ENCODE data around the gene B4GALNT2. TPM values are rescaled to one million over a fixed set of nuclear protein-coding genes. Genes with fewer than 3 reads are reported as not detected.

The B4GALNT2 gene
- polyA plus RNA-seq, 1 donor from 2014 or later: not detected

DNA sequence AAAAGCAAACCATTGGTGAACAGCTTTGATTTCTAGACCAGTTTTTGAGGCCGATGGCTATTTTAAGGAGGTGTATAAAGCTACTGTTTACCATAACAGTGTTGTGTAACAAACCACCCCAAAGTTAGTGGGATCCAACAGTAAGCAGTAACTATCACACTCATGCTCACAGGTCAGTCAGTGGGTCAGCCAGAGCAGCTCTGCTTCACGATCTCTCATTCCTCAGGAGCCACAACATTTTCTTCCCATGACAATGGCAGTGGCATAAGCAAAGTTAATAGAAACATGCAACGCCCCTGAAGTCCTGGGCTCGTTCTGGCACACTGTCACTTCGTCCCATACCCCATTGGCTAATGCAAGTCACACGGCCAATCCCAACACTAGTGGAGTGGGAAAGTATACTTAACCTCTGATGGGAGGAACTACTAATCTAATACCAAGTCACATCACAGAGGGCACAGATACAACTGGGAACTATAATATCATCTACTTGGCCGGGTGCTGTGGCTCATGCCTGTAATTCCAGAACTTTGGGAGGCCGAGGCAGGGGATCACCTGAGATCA, 28.0 kb upstream of the B4GALNT2 start:
- TF ChIP-seq, protein P1, sequence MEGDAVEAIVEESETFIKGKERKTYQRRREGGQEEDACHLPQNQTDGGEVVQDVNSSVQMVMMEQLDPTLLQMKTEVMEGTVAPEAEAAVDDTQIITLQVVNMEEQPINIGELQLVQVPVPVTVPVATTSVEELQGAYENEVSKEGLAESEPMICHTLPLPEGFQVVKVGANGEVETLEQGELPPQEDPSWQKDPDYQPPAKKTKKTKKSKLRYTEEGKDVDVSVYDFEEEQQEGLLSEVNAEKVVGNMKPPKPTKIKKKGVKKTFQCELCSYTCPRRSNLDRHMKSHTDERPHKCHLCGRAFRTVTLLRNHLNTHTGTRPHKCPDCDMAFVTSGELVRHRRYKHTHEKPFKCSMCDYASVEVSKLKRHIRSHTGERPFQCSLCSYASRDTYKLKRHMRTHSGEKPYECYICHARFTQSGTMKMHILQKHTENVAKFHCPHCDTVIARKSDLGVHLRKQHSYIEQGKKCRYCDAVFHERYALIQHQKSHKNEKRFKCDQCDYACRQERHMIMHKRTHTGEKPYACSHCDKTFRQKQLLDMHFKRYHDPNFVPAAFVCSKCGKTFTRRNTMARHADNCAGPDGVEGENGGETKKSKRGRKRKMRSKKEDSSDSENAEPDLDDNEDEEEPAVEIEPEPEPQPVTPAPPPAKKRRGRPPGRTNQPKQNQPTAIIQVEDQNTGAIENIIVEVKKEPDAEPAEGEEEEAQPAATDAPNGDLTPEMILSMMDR (IDR thresholded peaks at IDR 0.05; ENCODE audit: poor library complexity, severe bottlenecking): no peak
- TF ChIP-seq MXI1 (conservative IDR thresholded peaks at IDR 0.05; ENCODE audit: poor library complexity, severe bottlenecking) (no peak), EZH2 (IDR thresholded peaks at IDR 0.05; ENCODE audit: borderline replicate concordance, insufficient read depth, low read length, poor library complexity, severe bottlenecking) (no peak), RAD21 (conservative IDR thresholded peaks at IDR 0.05) (no peak), EP300 (conservative IDR thresholded peaks at IDR 0.05; ENCODE audit: poor library complexity, severe bottlenecking) (no peak), SMC3 (conservative IDR thresholded peaks at IDR 0.05; ENCODE audit: poor library complexity) (no peak), TAF1 (IDR thresholded peaks at IDR 0.05; ENCODE audit: low read depth) (no peak), POLR2AphosphoS5 (IDR thresholded peaks at IDR 0.05) (no peak)
- TF ChIP-seq, protein P2, sequence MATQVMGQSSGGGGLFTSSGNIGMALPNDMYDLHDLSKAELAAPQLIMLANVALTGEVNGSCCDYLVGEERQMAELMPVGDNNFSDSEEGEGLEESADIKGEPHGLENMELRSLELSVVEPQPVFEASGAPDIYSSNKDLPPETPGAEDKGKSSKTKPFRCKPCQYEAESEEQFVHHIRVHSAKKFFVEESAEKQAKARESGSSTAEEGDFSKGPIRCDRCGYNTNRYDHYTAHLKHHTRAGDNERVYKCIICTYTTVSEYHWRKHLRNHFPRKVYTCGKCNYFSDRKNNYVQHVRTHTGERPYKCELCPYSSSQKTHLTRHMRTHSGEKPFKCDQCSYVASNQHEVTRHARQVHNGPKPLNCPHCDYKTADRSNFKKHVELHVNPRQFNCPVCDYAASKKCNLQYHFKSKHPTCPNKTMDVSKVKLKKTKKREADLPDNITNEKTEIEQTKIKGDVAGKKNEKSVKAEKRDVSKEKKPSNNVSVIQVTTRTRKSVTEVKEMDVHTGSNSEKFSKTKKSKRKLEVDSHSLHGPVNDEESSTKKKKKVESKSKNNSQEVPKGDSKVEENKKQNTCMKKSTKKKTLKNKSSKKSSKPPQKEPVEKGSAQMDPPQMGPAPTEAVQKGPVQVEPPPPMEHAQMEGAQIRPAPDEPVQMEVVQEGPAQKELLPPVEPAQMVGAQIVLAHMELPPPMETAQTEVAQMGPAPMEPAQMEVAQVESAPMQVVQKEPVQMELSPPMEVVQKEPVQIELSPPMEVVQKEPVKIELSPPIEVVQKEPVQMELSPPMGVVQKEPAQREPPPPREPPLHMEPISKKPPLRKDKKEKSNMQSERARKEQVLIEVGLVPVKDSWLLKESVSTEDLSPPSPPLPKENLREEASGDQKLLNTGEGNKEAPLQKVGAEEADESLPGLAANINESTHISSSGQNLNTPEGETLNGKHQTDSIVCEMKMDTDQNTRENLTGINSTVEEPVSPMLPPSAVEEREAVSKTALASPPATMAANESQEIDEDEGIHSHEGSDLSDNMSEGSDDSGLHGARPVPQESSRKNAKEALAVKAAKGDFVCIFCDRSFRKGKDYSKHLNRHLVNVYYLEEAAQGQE (IDR thresholded peaks at IDR 0.05; ENCODE audit: borderline replicate concordance): no peak
- no peaks in the 10 kb centered on the region for H4K20me1 ChIP-seq (ENCODE audit: insufficient read depth)
- H3K79me2 ChIP-seq (replicated peaks; ENCODE audit: insufficient read depth, low read length): no peaks in the 10 kb centered on the region
- no peak overlapping the region for H3K27ac ChIP-seq (ENCODE audit: low read length)
- no peaks in the 10 kb centered on the region for H3K27me3 ChIP-seq (ENCODE audit: insufficient read depth, low read depth, low read length)
- no peaks in the 10 kb centered on the region for H3K36me3 ChIP-seq (ENCODE audit: insufficient read depth, low read length)
- no peaks in the 10 kb centered on the region for H3F3A ChIP-seq (ENCODE audit: insufficient read depth, low read length, poor library complexity, severe bottlenecking)
- H3K9me3 ChIP-seq (ENCODE audit: low read length): no peaks in the 10 kb centered on the region
- no peak overlapping the region for H2AFZ ChIP-seq (ENCODE audit: low read depth, low read length)
- no peak overlapping the region for H3K9ac ChIP-seq (ENCODE audit: low read length)
- H3K9me2 ChIP-seq (ENCODE audit: insufficient read depth, low read length): no peaks in the 10 kb centered on the region
- H3K4me3 ChIP-seq (ENCODE audit: low read length): no peak overlapping the region
- H3K4me2 ChIP-seq (ENCODE audit: low read length): no peak overlapping the region

DNA sequence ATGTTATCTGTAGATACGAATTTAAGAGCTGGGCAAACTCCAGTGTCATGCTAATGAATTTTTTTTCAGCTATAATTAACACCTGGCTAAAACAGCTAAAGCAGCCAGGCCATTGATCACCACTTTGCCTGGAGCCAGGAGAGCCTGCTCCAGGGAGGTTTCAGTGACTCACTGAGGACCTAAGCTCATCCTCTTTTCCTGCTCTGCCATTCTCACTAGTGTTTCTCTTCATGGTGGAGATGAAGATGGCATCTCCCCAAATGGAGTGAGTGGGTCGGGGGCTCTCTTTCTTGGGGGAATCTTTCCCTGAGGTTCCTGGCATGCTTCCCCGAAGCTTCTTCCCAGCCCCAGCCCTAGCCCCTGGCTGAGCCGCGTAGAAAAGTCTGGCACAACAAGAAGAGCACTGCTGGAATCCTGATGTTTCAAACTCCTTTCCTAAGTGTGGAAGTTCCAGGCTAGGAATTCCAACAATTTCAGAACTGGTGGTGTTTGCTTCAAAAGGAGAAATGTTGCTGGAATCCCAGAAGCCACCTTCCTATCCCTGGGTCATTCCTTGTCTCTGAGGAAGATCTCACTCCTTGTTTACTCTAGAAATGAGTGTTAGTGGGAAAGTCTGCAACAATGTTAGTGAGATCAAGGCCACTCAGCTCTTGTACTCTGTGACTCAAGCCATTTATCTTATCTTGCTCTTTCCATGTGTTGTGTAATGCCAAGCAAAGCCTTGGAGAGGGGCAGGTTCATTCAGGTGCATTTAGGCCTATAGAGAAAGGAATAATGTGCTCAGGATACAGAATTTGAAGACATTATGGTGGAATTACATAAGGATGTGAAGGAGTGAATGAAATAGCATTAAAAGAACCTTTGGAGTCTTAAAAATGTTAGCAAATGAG, 26.0 kb upstream of the B4GALNT2 start:
- no peak overlapping the region for H3K4me2 ChIP-seq (ENCODE audit: low read length)
- no peak overlapping the region for H3K9ac ChIP-seq (ENCODE audit: low read length)
- no peaks in the 10 kb centered on the region for H4K20me1 ChIP-seq (ENCODE audit: insufficient read depth)
- H2AFZ ChIP-seq (ENCODE audit: low read depth, low read length): no peak overlapping the region
- no peak overlapping the region for H3K4me3 ChIP-seq (ENCODE audit: low read length)
- H3K79me2 ChIP-seq (replicated peaks; ENCODE audit: insufficient read depth, low read length): no peaks in the 10 kb centered on the region
- H3F3A ChIP-seq (ENCODE audit: insufficient read depth, low read length, poor library complexity, severe bottlenecking): no peaks in the 10 kb centered on the region
- no peaks in the 10 kb centered on the region for H3K9me2 ChIP-seq (ENCODE audit: insufficient read depth, low read length)
- no peaks in the 10 kb centered on the region for H3K9me3 ChIP-seq (ENCODE audit: low read length)
- H3K27ac ChIP-seq (ENCODE audit: low read length): no peak overlapping the region
- H3K27me3 ChIP-seq (ENCODE audit: insufficient read depth, low read depth, low read length): no peaks in the 10 kb centered on the region
- TF ChIP-seq MXI1 (conservative IDR thresholded peaks at IDR 0.05; ENCODE audit: poor library complexity, severe bottlenecking) (no peak), POLR2AphosphoS5 (IDR thresholded peaks at IDR 0.05) (no peak), EP300 (conservative IDR thresholded peaks at IDR 0.05; ENCODE audit: poor library complexity, severe bottlenecking) (no peak), SMC3 (conservative IDR thresholded peaks at IDR 0.05; ENCODE audit: poor library complexity) (no peak), EZH2 (IDR thresholded peaks at IDR 0.05; ENCODE audit: borderline replicate concordance, insufficient read depth, low read length, poor library complexity, severe bottlenecking) (no peak), TAF1 (IDR thresholded peaks at IDR 0.05; ENCODE audit: low read depth) (no peak), RAD21 (conservative IDR thresholded peaks at IDR 0.05) (no peak)
- TF ChIP-seq, protein P1 (IDR thresholded peaks at IDR 0.05; ENCODE audit: poor library complexity, severe bottlenecking): no peak
- TF ChIP-seq, protein P2 (IDR thresholded peaks at IDR 0.05; ENCODE audit: borderline replicate concordance): no peak
- H3K36me3 ChIP-seq (ENCODE audit: insufficient read depth, low read length): no peaks in the 10 kb centered on the region
